HG02970 (cell line): ENCODE measurements around the gene CHD2.

Source experiments
- ATAC-seq: cut with Tn5 transposase; IDR thresholded peaks from one replicate; pipeline ENCODE4 v1.9.1; 2021; ENCODE audit warnings: mild to moderate bottlenecking, moderate library complexity, moderate number of reproducible peaks; ENCODE audit not compliant: unreplicated experiment, low FRiP score

Gene CHD2

DNA sequence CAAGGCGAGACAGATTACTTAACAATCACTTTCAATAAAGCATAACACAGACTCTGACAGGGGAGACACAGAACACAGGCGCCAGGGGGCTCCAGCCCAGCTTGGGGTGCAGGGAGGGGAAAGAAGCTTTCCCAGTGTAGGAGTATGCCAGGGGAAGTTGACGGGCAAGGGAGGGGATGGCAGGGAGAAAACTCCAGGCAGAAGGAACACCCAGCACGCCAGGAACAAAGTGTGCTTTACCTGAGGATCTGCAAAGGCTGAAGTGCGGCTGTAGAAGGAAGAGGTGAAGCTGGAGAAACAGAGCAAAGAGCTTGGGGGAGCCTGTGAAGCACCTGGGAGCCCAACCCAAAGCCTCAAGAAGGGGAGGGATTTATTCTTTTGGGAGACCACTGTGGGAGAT lies 176.8 kb downstream of the CHD2 start:
- ATAC-seq, result no peak
